HepG2 (cell line): ENCODE results near the gene LDAF1. TPM values are rescaled to one million over a fixed set of nuclear protein-coding genes. Genes with fewer than 3 reads are reported as not detected.

Experiments
- ARHGAP35 ChIP-seq: sonication (generic); formaldehyde crosslinking; IDR thresholded peaks from 2 replicates; pipeline ENCODE4 v1.9.0; 2022; ENCODE audit warnings: mild to moderate bottlenecking, inconsistent platforms, moderate library complexity, missing genetic modification reagents, borderline replicate concordance
- ARID4A ChIP-seq: sonication (generic); formaldehyde crosslinking; IDR thresholded peaks from 2 replicates; pipeline ENCODE4 v1.5.0; 2020; ENCODE audit warnings: mild to moderate bottlenecking, missing genetic modification reagents, borderline replicate concordance
- FOXO1 ChIP-seq: sonication (generic); formaldehyde crosslinking; IDR thresholded peaks from 2 replicates; pipeline ENCODE4 v1.4.0; 2020; ENCODE audit warnings: missing genetic modification reagents
- IRX3 ChIP-seq: sonication (generic); formaldehyde crosslinking; IDR thresholded peaks from 2 replicates; pipeline ENCODE4 v1.8.1; 2023; ENCODE audit warnings: mild to moderate bottlenecking, low read depth, missing genetic modification reagents, borderline replicate concordance
- KAT8 ChIP-seq: IDR thresholded peaks from 2 replicates; pipeline ENCODE4 v1.6.1; 2016; ENCODE audit warnings: missing genetic modification reagents, missing compliant biosample characterization
- KDM3A ChIP-seq: IDR thresholded peaks from 2 replicates; pipeline ENCODE4 v1.6.1; 2018; ENCODE audit warnings: low read depth, missing compliant biosample characterization
- LCORL ChIP-seq, 2 experiments: fragments of 450-650 bp in 1 of 2; sonication (generic) in 1 of 2; formaldehyde crosslinking in 1 of 2; IDR thresholded peaks; 2 replicates each; pipeline versions ENCODE4 v1.5.0 to v1.6.1; 2017 to 2020; ENCODE audit warnings: antibody characterized with exemption in 1 of 2, missing genetic modification reagents in 1 of 2
- MED13 ChIP-seq: sonication (generic); formaldehyde crosslinking; IDR thresholded peaks from 2 replicates; pipeline ENCODE4 v1.5.0; 2020; ENCODE audit warnings: missing genetic modification reagents
- MIER3 ChIP-seq: IDR thresholded peaks from 2 replicates; pipeline ENCODE4 v1.6.1; 2016; ENCODE audit warnings: missing compliant biosample characterization, borderline replicate concordance
- NAIF1 ChIP-seq: sonication (generic); formaldehyde crosslinking; IDR thresholded peaks from 2 replicates; pipeline ENCODE4 v1.5.0; 2020; ENCODE audit warnings: mild to moderate bottlenecking, missing genetic modification reagents, borderline replicate concordance
- NR2F1 ChIP-seq, 2 experiments: fragments of 450-650 bp in 1 of 2; formaldehyde crosslinking in 1 of 2; IDR thresholded peaks; 2 replicates each; pipeline versions ENCODE4 v1.5.0 to v1.6.1; 2016 to 2020; ENCODE audit warnings: mild to moderate bottlenecking in 1 of 2, missing compliant biosample characterization in 1 of 2, missing genetic modification reagents in 1 of 2, moderate library complexity in 1 of 2
- ONECUT2 ChIP-seq: sonication (generic); formaldehyde crosslinking; IDR thresholded peaks from 2 replicates; pipeline ENCODE4 v1.4.0; 2020; ENCODE audit warnings: missing genetic modification reagents
- RCOR2 ChIP-seq: IDR thresholded peaks from 2 replicates; pipeline ENCODE4 v1.6.1; 2016; ENCODE audit warnings: missing biosample characterization, missing genetic modification reagents
- REPIN1 ChIP-seq: sonication (generic); formaldehyde crosslinking; IDR thresholded peaks from 2 replicates; pipeline ENCODE4 v1.8.0; 2022; ENCODE audit warnings: missing genetic modification reagents, low read depth, mild to moderate bottlenecking, borderline replicate concordance
- RXRB ChIP-seq: IDR thresholded peaks from 2 replicates; pipeline ENCODE4 v1.6.1; 2016; ENCODE audit warnings: borderline replicate concordance, missing genetic modification reagents, missing compliant biosample characterization
- SAP130 ChIP-seq: IDR thresholded peaks from 2 replicates; pipeline ENCODE4 v1.6.1; 2016; ENCODE audit warnings: low read depth
- SOX6 ChIP-seq, 2 experiments: fragments of 450-650 bp in 1 of 2; sonication (generic) in 1 of 2; formaldehyde crosslinking in 1 of 2; IDR thresholded peaks; 2 replicates each; pipeline versions ENCODE4 v1.4.0 to v1.6.1; 2017 to 2020; ENCODE audit warnings: antibody characterized with exemption in 1 of 2, mild to moderate bottlenecking in 1 of 2, missing genetic modification reagents in 1 of 2
- STAG1 ChIP-seq: sonication (generic); formaldehyde crosslinking; IDR thresholded peaks from 2 replicates; pipeline ENCODE4 v1.4.0; 2020; ENCODE audit warnings: missing genetic modification reagents
- YEATS4 ChIP-seq: sonication (generic); formaldehyde crosslinking; IDR thresholded peaks from 2 replicates; pipeline ENCODE4 v1.4.0; 2020; ENCODE audit warnings: missing genetic modification reagents, borderline replicate concordance
- ZNF331 ChIP-seq: sonication (generic); formaldehyde crosslinking; IDR thresholded peaks from 2 replicates; pipeline ENCODE4 v1.4.0; 2020; ENCODE audit warnings: missing genetic modification reagents
- ZNF451 ChIP-seq: sonication (generic); formaldehyde crosslinking; IDR thresholded peaks from 2 replicates; pipeline ENCODE4 v1.5.0; 2020; ENCODE audit warnings: mild to moderate bottlenecking, missing genetic modification reagents
- ZNF468 ChIP-seq: sonication (generic); formaldehyde crosslinking; IDR thresholded peaks from 2 replicates; pipeline ENCODE4 v1.8.0; 2022; ENCODE audit warnings: mild to moderate bottlenecking, moderate library complexity, missing genetic modification reagents
- ZNF572 ChIP-seq: sonication (generic); formaldehyde crosslinking; IDR thresholded peaks from 2 replicates; pipeline ENCODE4 v1.5.1; 2020; ENCODE audit warnings: mild to moderate bottlenecking, missing genetic modification reagents
- ZNF576 ChIP-seq: sonication (generic); formaldehyde crosslinking; IDR thresholded peaks from 2 replicates; pipeline ENCODE4 v1.4.0; 2020; ENCODE audit warnings: mild to moderate bottlenecking, missing genetic modification reagents
- ZNF775 ChIP-seq: sonication (generic); formaldehyde crosslinking; IDR thresholded peaks from 2 replicates; pipeline ENCODE4 v1.4.0; 2020; ENCODE audit warnings: missing genetic modification reagents, mild to moderate bottlenecking, moderate library complexity, borderline replicate concordance
- ZSCAN29 ChIP-seq: sonication (generic); formaldehyde crosslinking; conservative IDR thresholded peaks from 2 replicates; pipeline ENCODE4 v1.4.0; 2020; ENCODE audit warnings: mild to moderate bottlenecking, missing genetic modification reagents
- polyA plus RNA-seq, 8 experiments: library from polyadenylated mRNA; depleted of rRNA in 3 of 8; stranded (reverse) in 7 of 8; unstranded in 1 of 8; fragments of >200 nt; fragmentation: Illumina TruSeq in 4 of 8; extraction: Trizol in 4 of 8; gene quantifications; 2 replicates each; pipeline versions ENCODE4 v1.2.1 to v1.2.3, GENCODE V29; 2011 to 2016; ENCODE audit warnings: low read depth in 4 of 8, missing spikeins in 1 of 8, mixed read lengths in 1 of 8; ENCODE audit not compliant: insufficient read depth in 1 of 8
- total RNA-seq, 5 experiments: library from RNA; depleted of rRNA; stranded (reverse); fragments of >200 nt; fragmentation: Illumina TruSeq; extraction: Trizol; gene quantifications; 2 replicates each; pipeline ENCODE4 v1.2.3, GENCODE V29; 2016; ENCODE audit warnings: low read depth in 1 of 5

Gene LDAF1
- total and polyA plus RNA-seq, 2 of the 13 experiments (the other 11 are each of a cell fraction or from before 2014, with no cell fraction given) = 6.3 to 7.5 TPM

- peak; percentile 51; the same call in 1 of the 2 replicates for TF ChIP-seq KDM3A (CRISPR knock-in tag)
- no peak for TF ChIP-seq ZNF451
- no peak for TF ChIP-seq ONECUT2 (CRISPR knock-in tag)
- TF ChIP-seq REPIN1 (CRISPR knock-in tag) = no peak
- peak; percentile 36; the same call in 1 of the 2 replicates for TF ChIP-seq LCORL (IDR thresholded peaks at IDR 0.05)
- TF ChIP-seq LCORL (CRISPR knock-in tag; IDR thresholded peaks at IDR 0.05) = peak; percentile 51; the same call in 1 of the 2 replicates
- no peak for TF ChIP-seq ZNF775
- TF ChIP-seq NAIF1 (CRISPR knock-in tag) = no peak
- TF ChIP-seq RXRB (CRISPR knock-in tag) = peak; percentile 55; the same call in 1 of the 2 replicates
- TF ChIP-seq SAP130 = peak; percentile 62
- 0 out of 2 replicates have a peak, but pooled peaks have one; percentile 16 for TF ChIP-seq RCOR2 (CRISPR knock-in tag)
- 0 out of 2 replicates have a peak, but pooled peaks have one; percentile 25 for TF ChIP-seq ZNF572 (CRISPR knock-in tag)
- 0 out of 2 replicates have a peak, but pooled peaks have one; percentile 37 for TF ChIP-seq KAT8 (CRISPR knock-in tag)
- TF ChIP-seq STAG1 (CRISPR knock-in tag) = peak; percentile 95
- TF ChIP-seq YEATS4 (CRISPR knock-in tag) = no peak
- TF ChIP-seq ARID4A (CRISPR knock-in tag) = no peak
- TF ChIP-seq FOXO1 (CRISPR knock-in tag) = peak; percentile 36; the same call in 1 of the 2 replicates
- 0 out of 2 replicates have a peak, but pooled peaks have one; percentile 52 for TF ChIP-seq ZSCAN29 (CRISPR knock-in tag)
- no peak for TF ChIP-seq MED13 (CRISPR knock-in tag)
- TF ChIP-seq SOX6 (IDR thresholded peaks at IDR 0.05) = no peak
- peak; percentile 38; the same call in 1 of the 2 replicates for TF ChIP-seq SOX6 (CRISPR knock-in tag; IDR thresholded peaks at IDR 0.05)
- TF ChIP-seq MIER3 (CRISPR knock-in tag) = no peak
- TF ChIP-seq NR2F1 (CRISPR knock-in tag; IDR thresholded peaks at IDR 0.05) = peak in 1 of 2 experiments; percentile 24; a peak in 1 of 4 replicates
- 0 out of 2 replicates have a peak, but pooled peaks have one; percentile 28 for TF ChIP-seq ARHGAP35
- TF ChIP-seq IRX3 (CRISPR knock-in tag) = no peak
- no peak for TF ChIP-seq ZNF576
- no peak for TF ChIP-seq ZNF468 (CRISPR knock-in tag)
- TF ChIP-seq ZNF331 = peak; percentile 32; the same call in 1 of the 2 replicates
These were observed 1.6 kb upstream of the LDAF1 start (continued) for GRCh38 chr16:21156767-21157467.
